GM12878 (cell line): ENCODE data around the gene CEP295NL. TPM values are rescaled to one million over a fixed set of nuclear protein-coding genes. Genes with fewer than 3 reads are reported as not detected.

ENCODE experiments used
- ATAC-seq: fragments of 200-7000 bp; cut with Tn5 transposase; 3 replicates; pipeline ENCODE4 v1.9.1; 2020; ENCODE audit warnings: mild to moderate bottlenecking, moderate library complexity
- BruUV-seq: library from RNA; stranded (reverse); fragments of 400-500 nt; replicated peaks from 2 replicates; lab custom pipeline; 2021; lab: Mats Ljungman, UMichigan
- CTCF ChIA-PET: fragments of 300-600 bp; sonication (Branson Sonifier 250); formaldehyde crosslinking; extraction: SDS; loops from one replicate; lab custom pipeline; 2021; ENCODE audit warnings: inconsistent platforms; lab: Yijun Ruan, JAX
- POLR2A ChIA-PET: fragments of 350-600 bp; formaldehyde crosslinking; extraction: SDS; loops from one replicate; lab custom pipeline; 2021; ENCODE audit warnings: inconsistent platforms; lab: Charles Lee
- RAD21 ChIA-PET: fragments of 300-600 bp; sonication (Branson Sonifier 250); formaldehyde crosslinking; loops from one replicate; lab custom pipeline; 2023; ENCODE audit warnings: antibody characterized with exemption; ENCODE audit not compliant: unreplicated experiment; lab: Charles Lee
- SMC1A ChIA-PET: fragments of 300-600 bp; sonication (Branson Sonifier 250); formaldehyde crosslinking; loops from one replicate; lab custom pipeline; 2023; ENCODE audit not compliant: unreplicated experiment, uncharacterized antibody; lab: Charles Lee
- DNase-seq: peaks from one replicate; pipeline ENCODE4 v3.0.0-alpha.2; 2011; ENCODE audit warnings: low read depth, low spot score
- FAIRE-seq: peaks from 3 replicates; lab custom pipeline; 2011; peaks lifted over from hg19 to GRCh38; lab: Jason Lieb, UNC
- H2AFZ ChIP-seq: 2 replicates; pipeline ENCODE4 v1.6.0; 2011; ENCODE audit warnings: low read depth, low read length, control low read depth; ENCODE audit not compliant: control insufficient read depth
- H3K27ac ChIP-seq: 2 replicates; pipeline ENCODE4 v1.5.1; 2011; ENCODE audit warnings: control low read depth; ENCODE audit not compliant: control insufficient read depth, insufficient read depth
- H3K27me3 ChIP-seq, 2 experiments: replicated peaks in 1 of 2; 2 replicates each; pipeline versions ENCODE4 v1.6.0 to v1.6.1; 2011; ENCODE audit warnings: low read length in 1 of 2; ENCODE audit not compliant: control insufficient read depth in 2 of 2, insufficient read depth in 2 of 2
- H3K36me3 ChIP-seq, 2 experiments: 2 replicates each; pipeline ENCODE4 v1.5.1; 2011; ENCODE audit warnings: low read length in 1 of 2; ENCODE audit not compliant: control insufficient read depth in 2 of 2, insufficient read depth in 2 of 2
- H3K4me1 ChIP-seq: 2 replicates; pipeline ENCODE4 v1.6.1; 2011; ENCODE audit warnings: mild to moderate bottlenecking, low read length, moderate library complexity, mixed read lengths; ENCODE audit not compliant: control insufficient read depth, insufficient read depth
- H3K4me2 ChIP-seq: 2 replicates; pipeline ENCODE4 v1.6.0; 2011; ENCODE audit warnings: control low read depth; ENCODE audit not compliant: control insufficient read depth, insufficient read depth
- H3K4me3 ChIP-seq: fragments of 200-600 bp; sonication (generic); 2 replicates; pipeline ENCODE4 v1.5.1; 2016
- H3K79me2 ChIP-seq: 2 replicates; pipeline ENCODE4 v1.6.0; 2011; ENCODE audit warnings: low read length; ENCODE audit not compliant: control insufficient read depth, insufficient read depth
- H3K9ac ChIP-seq: 2 replicates; pipeline ENCODE4 v1.8.0; 2011; ENCODE audit warnings: low read length, control low read depth, mixed read lengths; ENCODE audit not compliant: control insufficient read depth, insufficient read depth
- H3K9me3 ChIP-seq: replicated peaks from 3 replicates; pipeline ENCODE4 v1.5.1; 2011; ENCODE audit warnings: mild to moderate bottlenecking, low read length; ENCODE audit not compliant: control insufficient read depth, insufficient read depth
- H4K20me1 ChIP-seq: 2 replicates; pipeline ENCODE4 v1.6.0; 2011; ENCODE audit not compliant: control insufficient read depth, insufficient read depth
- ETV6 ChIP-seq, 2 experiments: fragments of 450-650 bp in 1 of 2; IDR thresholded peaks in 1 of 2; conservative IDR thresholded peaks in 1 of 2; 2 replicates each; pipeline ENCODE4 v1.6.1; 2014; ENCODE audit warnings: antibody characterized with exemption in 1 of 2, borderline replicate concordance in 1 of 2, low read depth in 1 of 2, mild to moderate bottlenecking in 1 of 2, moderate library complexity in 1 of 2
- IKZF1 ChIP-seq: fragments of 450-650 bp; conservative IDR thresholded peaks from 2 replicates; pipeline ENCODE4 v1.6.1; 2017; ENCODE audit warnings: antibody characterized with exemption, mild to moderate bottlenecking
- RAD21 ChIP-seq: IDR thresholded peaks from 2 replicates; pipeline ENCODE4 v1.6.1; 2011; ENCODE audit warnings: mild to moderate bottlenecking, low read depth, low read length, moderate library complexity; ENCODE audit not compliant: insufficient read depth
- USF2 ChIP-seq: IDR thresholded peaks from 2 replicates; pipeline ENCODE4 v1.6.1; 2011; ENCODE audit warnings: low read depth, low read length, improper control_type of control experiment, borderline replicate concordance
- ZBED1 ChIP-seq: IDR thresholded peaks from 2 replicates; pipeline ENCODE4 v1.6.1; 2016; ENCODE audit warnings: borderline replicate concordance
- WGBS: methylation state at CpG from one replicate; pipeline ENCODE4 v1.1.6; 2016; ENCODE audit warnings: low lambda C conversion rate; ENCODE audit not compliant: insufficient replicate concordance, insufficient coverage; ENCODE audit errors: missing lambda C conversion rate; 5-methylcytosine and 5-hydroxymethylcytosine counted together
- in situ Hi-C: fragments of 300-500 bp; cut with MboI; formaldehyde crosslinking; loops from 9 replicates; pipeline ENCODE4 v1.14.3; 2018; ENCODE audit warnings: mixed read lengths
- intact Hi-C: fragments of 100-400 bp; cut with micrococcal nuclease; formaldehyde crosslinking; loops from one replicate; pipeline ENCODE4 v1.14.2; 2022; ENCODE audit not compliant: unreplicated experiment
- polyA plus RNA-seq, 11 experiments: library from polyadenylated mRNA; depleted of rRNA in 4 of 11; unstranded in 6 of 11; stranded (reverse) in 5 of 11; fragments of >200 nt; fragmentation: Nextera tagmentation in 4 of 11; fragmentation: Illumina TruSeq in 1 of 11; extraction: Ambion mirVana in 4 of 11; extraction: Trizol in 1 of 11; gene quantifications; 1 replicate in 1 of 11; 2 replicates in 10 of 11; pipeline versions ENCODE4 v1.2.1 to v1.2.3, GENCODE V29; 2011 to 2016; ENCODE audit warnings: inconsistent platforms in 2 of 11, missing spikeins in 2 of 11, low read depth in 1 of 11
- total RNA-seq, 4 experiments: library from RNA; depleted of rRNA in 3 of 4; stranded (reverse); fragments of >200 nt in 3 of 4; fragmentation: Illumina TruSeq in 1 of 4; extraction: Trizol in 1 of 4; gene quantifications; 2 replicates each; pipeline versions ENCODE4 v1.2.1 to v1.2.3, GENCODE V29; 2013 to 2021
- TF ChIP-seq, protein P1 (sequence below): IDR thresholded peaks from 2 replicates; pipeline ENCODE4 v1.6.1; 2011; ENCODE audit warnings: borderline replicate concordance, low read depth, mild to moderate bottlenecking, moderate library complexity, mixed read lengths, low read length; ENCODE audit not compliant: insufficient read depth; ENCODE audit errors: extremely low read length
- TF ChIP-seq, protein P2 (sequence below), 3 experiments: IDR thresholded peaks in 2 of 3; conservative IDR thresholded peaks in 1 of 3; 2 replicates each; pipeline ENCODE4 v1.5.1; 2011; ENCODE audit warnings: low read depth in 3 of 3, low read length in 3 of 3, mild to moderate bottlenecking in 3 of 3, control low read depth in 2 of 3, moderate library complexity in 2 of 3, inconsistent platforms in 1 of 3, mixed read lengths in 1 of 3; ENCODE audit not compliant: control insufficient read depth in 2 of 3, insufficient read depth in 1 of 3; ENCODE audit errors: extremely low read depth in 1 of 3

Gene CEP295NL
- total and polyA plus RNA-seq, 10 of the 15 experiments (the other 5 are each of a cell fraction or from before 2014, with no cell fraction given), result not detected

GRCh38 chr17:78853926-78854394 lies 49.0 kb downstream of the CEP295NL start:
- no peak overlapping the region for H3K9ac ChIP-seq
- ChIA-PET CTCF (no interaction called here), RAD21 (no interaction called here), POLR2A (no interaction called here), SMC1A (no interaction called here)
- TF ChIP-seq IKZF1, result no peak
- TF ChIP-seq, protein P1, sequence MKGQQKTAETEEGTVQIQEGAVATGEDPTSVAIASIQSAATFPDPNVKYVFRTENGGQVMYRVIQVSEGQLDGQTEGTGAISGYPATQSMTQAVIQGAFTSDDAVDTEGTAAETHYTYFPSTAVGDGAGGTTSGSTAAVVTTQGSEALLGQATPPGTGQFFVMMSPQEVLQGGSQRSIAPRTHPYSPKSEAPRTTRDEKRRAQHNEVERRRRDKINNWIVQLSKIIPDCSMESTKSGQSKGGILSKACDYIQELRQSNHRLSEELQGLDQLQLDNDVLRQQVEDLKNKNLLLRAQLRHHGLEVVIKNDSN, result no peak
- TF ChIP-seq ZBED1, result no peak
- TF ChIP-seq ETV6 (conservative IDR thresholded peaks at IDR 0.05 in 1 of 2, IDR thresholded peaks at IDR 0.05 in 1 of 2; ENCODE audit: borderline replicate concordance in 1 of 2, low read depth in 1 of 2), result no peak
- ATAC-seq (no peak), FAIRE-seq (no peak), DNase-seq (no peak)
- in situ Hi-C loops, result no loop called here
- no peak overlapping the region for H3K27ac ChIP-seq
- BruUV-seq, result no TSS peak
- H3K27me3 ChIP-seq, result no peaks in the 10 kb centered on the region; a peak in 1 of 4 replicates
- H3K4me1 ChIP-seq, result no peaks in the 10 kb centered on the region
- H3K9me3 ChIP-seq, result no peaks in the 10 kb centered on the region
- H3K79me2 ChIP-seq, result no peaks in the 10 kb centered on the region
- H2AFZ ChIP-seq, result no peak overlapping the region
- H3K4me2 ChIP-seq, result no peak overlapping the region
- WGBS, result 39% methylated on average over 11 of the region's 11 CpGs
- no peak overlapping the region for H3K4me3 ChIP-seq
- H3K36me3 ChIP-seq, result no peaks in the 10 kb centered on the region
- intact Hi-C loops, result no loop called here
- no peaks in the 10 kb centered on the region for H4K20me1 ChIP-seq

GRCh38 chr17:78852709-78853121 lies 50.3 kb downstream of the CEP295NL start:
- H3K9me3 ChIP-seq, result no peaks in the 10 kb centered on the region
- ChIA-PET POLR2A (no interaction called here), RAD21 (interaction anchor here (0.8 to 1.6 kb wide), 2 partner anchors 116 to 356 kb away, joined by 3 to 9 read pairs; no protein-coding TSS in a partner anchor), CTCF (interaction anchor here (0.6 to 2.8 kb wide), 12 partner anchors 10 to 723 kb away, joined by 3 to 10 read pairs (median 3); no protein-coding TSS in a partner anchor), SMC1A (interaction anchor here (0.7 to 1.3 kb wide), 4 partner anchors 93 to 405 kb away, joined by 3 read pairs; no protein-coding TSS in a partner anchor)
- BruUV-seq, result no TSS peak
- no peak for ATAC-seq
- no peaks in the 10 kb centered on the region; a peak in 1 of 4 replicates for H3K27me3 ChIP-seq
- H3K36me3 ChIP-seq, result no peaks in the 10 kb centered on the region
- intact Hi-C loops, result no loop called here
- no peak overlapping the region for H3K27ac ChIP-seq
- WGBS, result 52% methylated on average over 16 of the region's 16 CpGs
- H3K4me3 ChIP-seq, result no peak overlapping the region
- no peak overlapping the region for H3K9ac ChIP-seq
- DNase-seq, result no peak
- no peak overlapping the region for H3K4me2 ChIP-seq
- H3K79me2 ChIP-seq, result no peaks in the 10 kb centered on the region
- in situ Hi-C loops, result no loop called here
- H2AFZ ChIP-seq, result no peak overlapping the region
- no peaks in the 10 kb centered on the region for H4K20me1 ChIP-seq
- H3K4me1 ChIP-seq, result no peaks in the 10 kb centered on the region
- FAIRE-seq, result no peak
- TF ChIP-seq, protein P2, sequence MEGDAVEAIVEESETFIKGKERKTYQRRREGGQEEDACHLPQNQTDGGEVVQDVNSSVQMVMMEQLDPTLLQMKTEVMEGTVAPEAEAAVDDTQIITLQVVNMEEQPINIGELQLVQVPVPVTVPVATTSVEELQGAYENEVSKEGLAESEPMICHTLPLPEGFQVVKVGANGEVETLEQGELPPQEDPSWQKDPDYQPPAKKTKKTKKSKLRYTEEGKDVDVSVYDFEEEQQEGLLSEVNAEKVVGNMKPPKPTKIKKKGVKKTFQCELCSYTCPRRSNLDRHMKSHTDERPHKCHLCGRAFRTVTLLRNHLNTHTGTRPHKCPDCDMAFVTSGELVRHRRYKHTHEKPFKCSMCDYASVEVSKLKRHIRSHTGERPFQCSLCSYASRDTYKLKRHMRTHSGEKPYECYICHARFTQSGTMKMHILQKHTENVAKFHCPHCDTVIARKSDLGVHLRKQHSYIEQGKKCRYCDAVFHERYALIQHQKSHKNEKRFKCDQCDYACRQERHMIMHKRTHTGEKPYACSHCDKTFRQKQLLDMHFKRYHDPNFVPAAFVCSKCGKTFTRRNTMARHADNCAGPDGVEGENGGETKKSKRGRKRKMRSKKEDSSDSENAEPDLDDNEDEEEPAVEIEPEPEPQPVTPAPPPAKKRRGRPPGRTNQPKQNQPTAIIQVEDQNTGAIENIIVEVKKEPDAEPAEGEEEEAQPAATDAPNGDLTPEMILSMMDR (IDR thresholded peaks at IDR 0.05 in 2 of 3, conservative IDR thresholded peaks at IDR 0.05 in 1 of 3; ENCODE audit: control insufficient read depth in 2 of 3, extremely low read depth in 1 of 3, insufficient read depth in 1 of 3, low read depth in 3 of 3, low read length in 3 of 3), result peak in 2 of 3 experiments; percentile 9 to 24; a peak in 1 of 6 replicates
- TF ChIP-seq USF2, result no peak
- TF ChIP-seq RAD21, result peak; percentile 36; the same call in 1 of the 2 replicates
